ENCODE measurements around the gene KIRREL1. TPM values are rescaled to one million over a fixed set of nuclear protein-coding genes. Genes with fewer than 3 reads are reported as not detected.

KIRREL1 gene
- total and polyA plus RNA-seq, 2 of the 13 experiments (the other 11 are each of a cell fraction or from before 2014, with no cell fraction given) = 0.02 to 0.03 TPM

GRCh38 chr1:158020259-158020885 is 26.9 kb downstream of the KIRREL1 start:
- Histone ChIP-seq H3K79me2 (ENCODE audit: insufficient read depth, low read length) (no peaks in the 10 kb centered on the region), H3K4me1 (ENCODE audit: insufficient read depth, low read length) (0 out of 2 replicates have a peak, but pooled peaks cover 9% of the 10 kb centered on the region)
- POLR2A ChIA-PET = no interaction called here

More at GRCh38 chr1:158020259-158020885, 26.9 kb downstream of the KIRREL1 start:
- no peaks in the 10 kb centered on the region for H4K20me1 ChIP-seq (ENCODE audit: insufficient read depth, low read length)
- H3K4me3 ChIP-seq (replicated peaks in 1 of 3; ENCODE audit: insufficient read depth in 1 of 3, low read depth in 2 of 3, low read length in 3 of 3) = no peak overlapping the region
- no peak for ATAC-seq
- no peak overlapping the region for H3K27ac ChIP-seq (ENCODE audit: extremely low read length, insufficient read depth, low read length)
- H3K9ac ChIP-seq (ENCODE audit: insufficient read depth, low read depth, low read length) = no peak overlapping the region
- no peak overlapping the region for H3K4me2 ChIP-seq (ENCODE audit: low read depth, low read length)
- CTCF ChIA-PET (ENCODE audit: low intra/inter-chr PET ratio, low total read pairs) = no interaction called here
- no peak for DNase-seq (ENCODE audit: low spot score)
- no peak for TF ChIP-seq ZNF124 (CRISPR knock-in tag; IDR thresholded peaks at IDR 0.05)
- TF ChIP-seq, protein P1, sequence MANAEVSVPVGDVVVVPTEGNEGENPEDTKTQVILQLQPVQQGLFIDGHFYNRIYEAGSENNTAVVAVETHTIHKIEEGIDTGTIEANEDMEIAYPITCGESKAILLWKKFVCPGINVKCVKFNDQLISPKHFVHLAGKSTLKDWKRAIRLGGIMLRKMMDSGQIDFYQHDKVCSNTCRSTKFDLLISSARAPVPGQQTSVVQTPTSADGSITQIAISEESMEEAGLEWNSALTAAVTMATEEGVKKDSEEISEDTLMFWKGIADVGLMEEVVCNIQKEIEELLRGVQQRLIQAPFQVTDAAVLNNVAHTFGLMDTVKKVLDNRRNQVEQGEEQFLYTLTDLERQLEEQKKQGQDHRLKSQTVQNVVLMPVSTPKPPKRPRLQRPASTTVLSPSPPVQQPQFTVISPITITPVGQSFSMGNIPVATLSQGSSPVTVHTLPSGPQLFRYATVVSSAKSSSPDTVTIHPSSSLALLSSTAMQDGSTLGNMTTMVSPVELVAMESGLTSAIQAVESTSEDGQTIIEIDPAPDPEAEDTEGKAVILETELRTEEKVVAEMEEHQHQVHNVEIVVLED (CRISPR knock-in tag; IDR thresholded peaks at IDR 0.05; ENCODE audit: borderline replicate concordance) = no peak
- TF ChIP-seq, protein P2, sequence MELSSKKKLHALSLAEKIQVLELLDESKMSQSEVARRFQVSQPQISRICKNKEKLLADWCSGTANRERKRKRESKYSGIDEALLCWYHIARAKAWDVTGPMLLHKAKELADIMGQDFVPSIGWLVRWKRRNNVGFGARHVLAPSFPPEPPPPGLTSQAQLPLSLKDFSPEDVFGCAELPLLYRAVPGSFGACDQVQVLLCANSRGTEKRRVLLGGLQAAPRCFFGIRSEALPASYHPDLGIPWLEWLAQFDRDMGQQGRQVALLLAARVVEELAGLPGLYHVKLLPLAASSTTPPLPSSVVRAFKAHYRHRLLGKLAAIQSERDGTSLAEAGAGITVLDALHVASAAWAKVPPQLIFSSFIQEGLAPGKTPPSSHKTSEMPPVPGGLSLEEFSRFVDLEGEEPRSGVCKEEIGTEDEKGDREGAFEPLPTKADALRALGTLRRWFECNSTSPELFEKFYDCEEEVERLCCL (CRISPR knock-in tag; IDR thresholded peaks at IDR 0.05; ENCODE audit: borderline replicate concordance) = no peak
- no peak for TF ChIP-seq ZNF589 (CRISPR knock-in tag; conservative IDR thresholded peaks at IDR 0.05)
- TF ChIP-seq, protein P3, sequence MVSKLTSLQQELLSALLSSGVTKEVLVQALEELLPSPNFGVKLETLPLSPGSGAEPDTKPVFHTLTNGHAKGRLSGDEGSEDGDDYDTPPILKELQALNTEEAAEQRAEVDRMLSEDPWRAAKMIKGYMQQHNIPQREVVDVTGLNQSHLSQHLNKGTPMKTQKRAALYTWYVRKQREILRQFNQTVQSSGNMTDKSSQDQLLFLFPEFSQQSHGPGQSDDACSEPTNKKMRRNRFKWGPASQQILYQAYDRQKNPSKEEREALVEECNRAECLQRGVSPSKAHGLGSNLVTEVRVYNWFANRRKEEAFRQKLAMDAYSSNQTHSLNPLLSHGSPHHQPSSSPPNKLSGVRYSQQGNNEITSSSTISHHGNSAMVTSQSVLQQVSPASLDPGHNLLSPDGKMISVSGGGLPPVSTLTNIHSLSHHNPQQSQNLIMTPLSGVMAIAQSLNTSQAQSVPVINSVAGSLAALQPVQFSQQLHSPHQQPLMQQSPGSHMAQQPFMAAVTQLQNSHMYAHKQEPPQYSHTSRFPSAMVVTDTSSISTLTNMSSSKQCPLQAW (CRISPR knock-in tag; IDR thresholded peaks at IDR 0.05) = no peak
- TF ChIP-seq NRL (CRISPR knock-in tag; IDR thresholded peaks at IDR 0.05; ENCODE audit: borderline replicate concordance) = no peak
- no peak for TF ChIP-seq ZBTB20 (CRISPR knock-in tag; IDR thresholded peaks at IDR 0.05; ENCODE audit: borderline replicate concordance, low read depth)
- TF ChIP-seq KMT2A (CRISPR knock-in tag; IDR thresholded peaks at IDR 0.05) = no peak
- no peak for TF ChIP-seq RBFOX2 (IDR thresholded peaks at IDR 0.05; ENCODE audit: low read depth, low read length)
- TF ChIP-seq, protein P4, sequence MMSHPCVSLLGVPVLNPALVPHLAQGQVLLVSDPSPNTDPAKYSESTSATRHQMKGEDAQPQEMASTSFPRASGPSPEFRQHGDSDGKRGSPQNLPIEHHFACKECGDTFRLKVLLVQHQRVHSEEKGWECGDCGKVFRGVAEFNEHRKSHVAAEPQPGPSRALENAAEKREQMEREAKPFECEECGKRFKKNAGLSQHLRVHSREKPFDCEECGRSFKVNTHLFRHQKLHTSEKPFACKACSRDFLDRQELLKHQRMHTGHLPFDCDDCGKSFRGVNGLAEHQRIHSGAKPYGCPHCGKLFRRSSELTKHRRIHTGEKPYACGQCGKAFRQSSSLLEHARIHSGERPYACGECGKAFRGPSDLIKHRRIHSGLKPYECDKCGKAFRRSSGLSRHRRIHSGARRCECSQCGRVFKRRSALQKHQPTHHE (CRISPR knock-in tag; IDR thresholded peaks at IDR 0.05; ENCODE audit: borderline replicate concordance) = no peak
- TF ChIP-seq SUZ12 (IDR thresholded peaks at IDR 0.05; ENCODE audit: low read depth, low read length) = no peak
- TF ChIP-seq, protein P5, sequence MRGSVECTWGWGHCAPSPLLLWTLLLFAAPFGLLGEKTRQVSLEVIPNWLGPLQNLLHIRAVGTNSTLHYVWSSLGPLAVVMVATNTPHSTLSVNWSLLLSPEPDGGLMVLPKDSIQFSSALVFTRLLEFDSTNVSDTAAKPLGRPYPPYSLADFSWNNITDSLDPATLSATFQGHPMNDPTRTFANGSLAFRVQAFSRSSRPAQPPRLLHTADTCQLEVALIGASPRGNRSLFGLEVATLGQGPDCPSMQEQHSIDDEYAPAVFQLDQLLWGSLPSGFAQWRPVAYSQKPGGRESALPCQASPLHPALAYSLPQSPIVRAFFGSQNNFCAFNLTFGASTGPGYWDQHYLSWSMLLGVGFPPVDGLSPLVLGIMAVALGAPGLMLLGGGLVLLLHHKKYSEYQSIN (CRISPR knock-in tag; IDR thresholded peaks at IDR 0.05; ENCODE audit: borderline replicate concordance) = no peak
- no peak for TF ChIP-seq TEAD3 (CRISPR knock-in tag; optimal IDR thresholded peaks at IDR 0.05; ENCODE audit: borderline replicate concordance)
- TF ChIP-seq MLLT10 (CRISPR knock-in tag; IDR thresholded peaks at IDR 0.05) = no peak
- no peak for TF ChIP-seq ZNF136 (CRISPR knock-in tag; IDR thresholded peaks at IDR 0.05; ENCODE audit: low read depth)
- no peaks in the 10 kb centered on the region for H3K27me3 ChIP-seq (ENCODE audit: control insufficient read depth in 1 of 2, insufficient read depth in 2 of 2, low read length in 2 of 2)
- WGBS (ENCODE audit: low lambda C conversion rate) = 46% methylated on average over 4 of the region's 4 CpGs
- intact Hi-C loops (cut with micrococcal nuclease; ENCODE audit: unreplicated experiment) = no loop called here
- in situ Hi-C loops (cut with HindIII; ENCODE audit: extremely low pct_ligation_motif_present, low pct_unique_long_range_greater_than_20kb) = no loop called here
- no peak overlapping the region for H2AFZ ChIP-seq (ENCODE audit: low read length)
- H3K9me3 ChIP-seq (ENCODE audit: low read length) = no peaks in the 10 kb centered on the region
- no peaks in the 10 kb centered on the region for H3K36me3 ChIP-seq (replicated peaks in 1 of 2; ENCODE audit: control insufficient read depth in 1 of 2, insufficient read depth in 2 of 2, low read length in 2 of 2)
- no TSS peak for BruUV-seq (replicated peaks)
- FAIRE-seq = no peak

All from HepG2 (cell line).